ENCODE data around the gene GNB1L.

GNB1L gene

DNA sequence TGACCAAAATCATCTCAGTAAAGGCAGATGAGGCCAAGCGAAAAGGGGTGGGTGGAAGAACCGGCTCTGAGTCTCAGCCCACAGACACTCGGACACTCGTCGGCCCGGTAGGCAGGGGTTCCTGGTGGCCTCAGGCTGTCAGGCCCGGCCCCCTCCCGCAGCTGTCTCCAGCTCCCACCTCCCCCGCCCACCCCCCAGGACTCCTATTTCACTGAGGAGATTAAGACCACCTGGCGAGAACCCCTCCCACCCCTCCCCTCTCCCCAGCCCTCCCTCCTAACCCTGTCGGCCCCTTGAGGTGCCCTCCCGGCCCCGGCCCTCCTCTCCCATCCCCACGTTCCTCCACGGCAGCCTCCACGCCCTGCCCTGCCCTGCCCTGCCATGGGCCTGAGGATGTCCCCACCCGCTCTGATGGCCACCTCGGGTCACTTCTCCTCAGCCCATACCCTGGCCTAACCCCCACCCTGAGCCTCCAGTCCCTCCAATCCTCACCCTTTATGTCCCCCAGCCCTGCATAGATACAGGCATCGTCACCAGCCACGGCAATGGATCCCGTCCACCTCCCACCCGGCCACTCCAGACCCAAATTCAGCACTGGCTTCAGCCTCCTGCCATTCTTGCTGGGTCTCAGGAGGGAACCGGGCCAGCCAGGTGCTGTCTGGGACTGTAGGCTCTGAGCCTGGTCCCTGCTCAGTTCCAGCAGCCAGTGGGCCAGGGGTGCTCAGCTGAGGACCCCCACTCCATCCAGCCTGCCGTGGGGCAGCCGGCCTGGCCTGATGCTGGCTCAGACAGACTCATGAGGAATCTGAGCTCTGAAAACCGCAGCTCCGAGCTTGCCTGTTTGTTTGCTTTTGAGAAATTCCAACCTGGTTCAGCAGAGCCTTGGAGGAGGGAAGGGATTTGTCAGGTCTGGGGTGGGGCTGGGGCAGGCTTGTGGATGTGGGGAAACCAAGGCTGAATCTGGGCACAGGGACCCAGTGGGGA, 103.9 kb downstream of the GNB1L start:
- TF ChIP-seq, protein P1, sequence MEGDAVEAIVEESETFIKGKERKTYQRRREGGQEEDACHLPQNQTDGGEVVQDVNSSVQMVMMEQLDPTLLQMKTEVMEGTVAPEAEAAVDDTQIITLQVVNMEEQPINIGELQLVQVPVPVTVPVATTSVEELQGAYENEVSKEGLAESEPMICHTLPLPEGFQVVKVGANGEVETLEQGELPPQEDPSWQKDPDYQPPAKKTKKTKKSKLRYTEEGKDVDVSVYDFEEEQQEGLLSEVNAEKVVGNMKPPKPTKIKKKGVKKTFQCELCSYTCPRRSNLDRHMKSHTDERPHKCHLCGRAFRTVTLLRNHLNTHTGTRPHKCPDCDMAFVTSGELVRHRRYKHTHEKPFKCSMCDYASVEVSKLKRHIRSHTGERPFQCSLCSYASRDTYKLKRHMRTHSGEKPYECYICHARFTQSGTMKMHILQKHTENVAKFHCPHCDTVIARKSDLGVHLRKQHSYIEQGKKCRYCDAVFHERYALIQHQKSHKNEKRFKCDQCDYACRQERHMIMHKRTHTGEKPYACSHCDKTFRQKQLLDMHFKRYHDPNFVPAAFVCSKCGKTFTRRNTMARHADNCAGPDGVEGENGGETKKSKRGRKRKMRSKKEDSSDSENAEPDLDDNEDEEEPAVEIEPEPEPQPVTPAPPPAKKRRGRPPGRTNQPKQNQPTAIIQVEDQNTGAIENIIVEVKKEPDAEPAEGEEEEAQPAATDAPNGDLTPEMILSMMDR (IDR thresholded peaks at IDR 0.05): no peak

DNA sequence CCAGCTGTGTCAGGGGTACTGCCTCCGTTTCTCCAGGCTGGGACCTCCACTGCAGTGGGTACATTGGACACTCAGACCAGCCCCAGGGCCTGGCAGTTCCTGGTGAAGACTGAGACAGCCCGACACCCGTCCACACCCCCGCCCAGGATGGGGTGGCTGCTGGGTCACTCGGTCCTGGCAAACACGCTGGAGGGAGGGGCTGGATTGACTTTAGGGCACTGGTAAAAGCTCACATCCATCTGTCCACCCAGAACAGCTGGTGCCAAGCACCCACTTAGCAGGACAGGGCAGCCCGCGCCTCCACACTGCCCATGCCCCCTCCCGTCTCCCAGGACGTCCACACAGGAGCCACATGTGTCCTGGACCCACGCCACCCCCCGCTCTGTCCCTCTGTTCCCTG, 104.8 kb downstream of the GNB1L start:
- TF ChIP-seq, protein P1 (IDR thresholded peaks at IDR 0.05): no peak

GRCh38 chr22:19748991-19749664, 105.5 kb downstream of the GNB1L start:
- TF ChIP-seq, protein P1 (IDR thresholded peaks at IDR 0.05): no peak

GRCh38 chr22:19748139-19748538, 106.5 kb downstream of the GNB1L start:
- TF ChIP-seq, protein P1 (IDR thresholded peaks at IDR 0.05): no peak

DNA sequence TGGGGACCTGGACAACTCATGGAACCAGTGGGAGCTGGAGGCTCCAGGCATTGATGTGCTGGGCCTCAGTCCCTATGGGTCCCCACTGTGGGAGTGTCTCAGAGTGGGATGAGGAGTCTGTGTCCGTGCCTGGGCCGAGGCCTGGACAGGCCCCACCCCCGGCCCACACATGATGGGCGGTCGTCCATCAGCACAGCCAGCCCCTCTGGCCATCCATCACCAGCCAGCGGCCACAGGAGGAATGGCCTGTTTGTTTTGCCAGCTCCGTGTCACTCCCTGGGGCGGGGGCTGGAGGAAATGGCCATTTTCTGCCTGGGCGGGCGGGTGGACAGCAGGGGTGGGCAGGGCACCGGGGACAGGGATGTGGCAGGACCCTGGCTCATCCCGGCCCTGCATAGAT, 107.1 kb downstream of the GNB1L start:
- TF ChIP-seq, protein P1 (IDR thresholded peaks at IDR 0.05): no peak

- TF ChIP-seq, protein P1 (IDR thresholded peaks at IDR 0.05): no peak
Observed at GRCh38 chr22:19746726-19747125, 107.9 kb downstream of the GNB1L start.

DNA sequence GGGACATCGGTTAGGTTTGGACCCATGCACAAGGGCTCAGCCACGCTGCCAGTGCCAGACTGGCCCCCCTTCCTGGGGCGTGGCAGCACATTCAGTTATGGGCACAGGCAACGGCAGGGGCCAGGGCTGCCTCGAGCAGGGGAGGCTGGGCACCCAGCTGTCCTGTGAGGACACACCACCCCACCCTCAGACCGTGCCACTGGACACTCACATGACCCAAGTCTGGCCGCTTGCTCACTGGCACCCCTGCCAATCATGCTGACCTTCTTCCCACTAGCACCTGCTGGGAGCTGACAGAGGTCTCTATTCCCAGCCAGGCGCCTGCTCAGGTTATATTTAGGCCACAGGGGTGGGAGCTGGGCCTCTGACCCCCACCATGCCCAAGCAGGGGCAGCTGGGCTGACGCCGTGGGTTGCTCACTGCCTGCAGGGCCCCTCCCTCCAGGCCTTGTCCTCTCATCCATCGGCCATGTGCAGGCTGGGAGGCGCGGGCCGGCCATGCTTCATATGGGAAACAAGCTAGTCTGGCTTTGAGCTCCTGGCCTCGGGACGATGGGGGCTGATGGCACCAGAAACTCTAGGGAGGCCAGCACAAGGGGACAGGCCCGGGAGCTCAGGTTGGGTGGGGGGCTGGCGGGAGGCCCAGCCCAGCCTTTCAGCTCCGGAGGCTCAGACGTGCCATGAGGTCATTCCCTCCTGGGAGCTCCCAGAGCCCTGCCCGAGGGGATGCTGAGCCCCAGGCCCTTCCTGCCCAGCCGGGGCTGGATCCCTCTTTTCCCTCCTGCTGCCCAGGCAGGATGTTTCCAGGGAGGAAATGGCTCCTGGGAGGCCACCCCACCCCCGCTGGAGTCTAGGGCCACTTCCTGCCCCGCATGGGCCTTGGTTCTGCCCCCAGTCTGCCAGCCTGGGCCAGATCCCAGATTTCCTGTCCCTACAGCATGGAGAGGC, 109.2 kb downstream of the GNB1L start:
- TF ChIP-seq, protein P1 (IDR thresholded peaks at IDR 0.05): no peak
